GM21515 (cell line): ENCODE measurements around the gene NMNAT3.

ENCODE experiments used
- ATAC-seq: cut with Tn5 transposase; IDR thresholded peaks from one replicate; pipeline ENCODE4 v1.9.1; 2021; ENCODE audit not compliant: unreplicated experiment

Gene NMNAT3

GRCh38 chr3:139548801-139549200, 129.0 kb downstream of the NMNAT3 start:
- no peak for ATAC-seq

- ATAC-seq, result no peak
Measured at GRCh38 chr3:139547666-139548065, 130.1 kb downstream of the NMNAT3 start.

GRCh38 chr3:139546772-139547171, 131.0 kb downstream of the NMNAT3 start:
- no peak for ATAC-seq

GRCh38 chr3:139541532-139542288, 136.1 kb downstream of the NMNAT3 start:
- ATAC-seq, result no peak

- ATAC-seq, result no peak
Measured at GRCh38 chr3:139540651-139541531, 136.9 kb downstream of the NMNAT3 start.

GRCh38 chr3:139538733-139539132, 139.0 kb downstream of the NMNAT3 start:
- ATAC-seq, result no peak

GRCh38 chr3:139537795-139538621, 139.8 kb downstream of the NMNAT3 start:
- no peak for ATAC-seq

GRCh38 chr3:139537361-139537760, 140.4 kb downstream of the NMNAT3 start:
- ATAC-seq, result no peak

- no peak for ATAC-seq
Measured at GRCh38 chr3:139534992-139535879, 142.5 kb downstream of the NMNAT3 start.

GRCh38 chr3:139534455-139534812, 143.3 kb downstream of the NMNAT3 start:
- peak; percentile 74 for ATAC-seq

GRCh38 chr3:139533781-139534454, 143.9 kb downstream of the NMNAT3 start:
- peak; percentile 49 for ATAC-seq

- no peak for ATAC-seq
Measured at GRCh38 chr3:139532976-139533375, 144.8 kb downstream of the NMNAT3 start.

GRCh38 chr3:139530717-139531116, 147.1 kb downstream of the NMNAT3 start:
- ATAC-seq, result no peak

GRCh38 chr3:139529662-139530061, 148.1 kb downstream of the NMNAT3 start:
- ATAC-seq, result no peak

- no peak for ATAC-seq
Measured at GRCh38 chr3:139528924-139529323, 148.8 kb downstream of the NMNAT3 start.

GRCh38 chr3:139528281-139528680, 149.5 kb downstream of the NMNAT3 start:
- no peak for ATAC-seq

GRCh38 chr3:139527265-139527664, 150.5 kb downstream of the NMNAT3 start:
- no peak for ATAC-seq

- ATAC-seq, result no peak
Measured at GRCh38 chr3:139526146-139526545, 151.6 kb downstream of the NMNAT3 start.

- ATAC-seq, result no peak
Measured at GRCh38 chr3:139524841-139525636, 152.7 kb downstream of the NMNAT3 start.
